Activated CD8-positive, alpha-beta T cell treated with anti-CD3 and anti-CD28 coated beads for 36 hours (primary cell): Measurements from ENCODE around the gene SEL1L3. TPM values are rescaled to one million over a fixed set of nuclear protein-coding genes. Genes with fewer than 3 reads are reported as not detected.
"Not testable (repeated sequence)": the region's sequence is repeated elsewhere in the genome, so short reads cannot be mapped to it uniquely, and the experiment has no call there.

Experiments used
- ATAC-seq: fragments of 200-7000 bp; cut with Tn5 transposase; one replicate; pipeline ENCODE4 v1.10.0; 2021; ENCODE audit warnings: mild to moderate bottlenecking, moderate library complexity
- CTCF ChIA-PET: fragments of 350-600 bp; sonication (Branson Sonifier 250); formaldehyde crosslinking; loops from one replicate; lab custom pipeline; 2021; ENCODE audit warnings: antibody characterized with exemption; lab: Charles Lee
- POLR2A ChIA-PET: fragments of 350-600 bp; sonication (Branson Sonifier 250); formaldehyde crosslinking; loops from one replicate; lab custom pipeline; 2021; ENCODE audit warnings: antibody characterized with exemption; lab: Charles Lee
- DNase-seq: peaks from one replicate; pipeline ENCODE4 v3.0.0-alpha.2; 2020
- H3K27ac Mint-ChIP-seq: one replicate; pipeline ENCODE4 v1.8.0; 2021; ENCODE audit warnings: mild to moderate bottlenecking, mixed read lengths
- H3K27me3 Mint-ChIP-seq: one replicate; pipeline ENCODE4 v1.8.0; 2021; ENCODE audit warnings: mixed read lengths
- H3K36me3 Mint-ChIP-seq: one replicate; pipeline ENCODE4 v1.8.0; 2021; ENCODE audit warnings: low read depth, mixed read lengths
- H3K4me1 Mint-ChIP-seq: one replicate; pipeline ENCODE4 v1.8.0; 2021; ENCODE audit warnings: low read depth, mixed read lengths
- H3K4me3 Mint-ChIP-seq: one replicate; pipeline ENCODE4 v1.8.0; 2021; ENCODE audit warnings: mild to moderate bottlenecking, moderate library complexity, mixed read lengths
- H3K9me3 Mint-ChIP-seq: one replicate; pipeline ENCODE4 v1.8.0; 2021; ENCODE audit warnings: mixed read lengths
- intact Hi-C: fragments of 100-400 bp; cut with micrococcal nuclease; formaldehyde crosslinking; loops from one replicate; pipeline ENCODE4 v1.10.0; 2022
- total RNA-seq, 2 experiments: library from RNA; stranded (reverse); gene quantifications; one replicate each; pipeline ENCODE4 v1.2.3, GENCODE V29; 2021
- TF ChIP-seq, protein P1 (sequence below): fragments of 200-600 bp; IDR thresholded peaks from one replicate; pipeline ENCODE4 v1.8.0; 2022; ENCODE audit warnings: antibody characterized with exemption, mild to moderate bottlenecking

SEL1L3 gene
- 10 to 100 TPM; 34.8 to 36.9 TPM for total RNA-seq

DNA sequence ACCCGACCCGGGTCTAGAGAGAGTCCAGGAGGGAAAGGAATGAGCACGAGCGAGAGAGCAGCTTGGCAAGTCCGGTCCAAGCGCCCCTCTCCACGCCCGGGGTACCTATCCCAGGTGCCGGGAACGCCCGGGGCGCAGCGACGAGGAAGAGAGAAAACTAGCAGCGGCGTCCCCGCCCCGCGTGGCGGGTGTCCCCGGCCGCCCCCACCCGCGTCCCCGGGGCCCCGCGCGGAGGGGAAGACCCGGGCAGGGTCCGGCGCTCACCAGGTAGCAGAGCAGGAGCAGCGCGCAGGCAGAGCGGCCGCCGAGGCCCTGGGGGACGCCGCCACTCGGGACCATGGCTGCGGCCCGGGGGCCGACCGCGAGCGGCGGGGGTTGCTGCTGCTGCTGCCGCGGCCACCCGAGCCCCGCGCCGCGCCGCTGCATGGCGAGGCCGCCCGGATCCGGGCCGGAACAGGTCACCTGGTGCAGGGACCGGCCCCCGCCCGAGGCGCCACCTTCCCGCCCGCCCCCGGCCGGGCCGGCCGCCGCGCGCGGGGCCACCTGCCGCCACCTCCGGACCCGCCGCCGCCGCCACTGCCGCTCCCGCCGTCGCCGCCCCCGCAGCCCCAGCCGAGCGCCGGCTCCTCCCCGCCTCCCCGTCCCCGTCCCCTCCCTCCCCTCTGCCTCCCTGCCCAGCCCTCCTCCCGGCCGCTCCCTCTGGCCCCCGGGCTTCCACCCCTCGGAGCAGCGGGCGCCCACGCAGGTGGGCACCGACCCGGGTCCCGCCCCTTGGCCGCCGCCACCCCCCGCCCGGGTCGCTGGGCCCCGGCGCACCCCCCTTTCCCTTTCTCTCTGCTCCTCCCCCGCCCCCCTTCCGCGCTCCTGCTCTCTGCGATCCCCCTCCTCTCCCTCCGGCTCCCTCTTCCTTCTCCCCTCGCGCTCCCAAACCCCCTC, at the start of gene SEL1L3:
Gene SEL1L3 (minus strand): TSS at position 578 of the 936 bp plus-strand sequence. CDS start 152 bp downstream, at position 426.
- ATAC-seq = peak; percentile 43
- POLR2A ChIA-PET = interaction anchor here (1.0 to 1.6 kb wide), 2 partner anchors 13 to 51 kb away, joined by 3 to 7 read pairs; partner anchors contain the start of gene SMIM20
- H3K4me1 Mint-ChIP-seq = peaks cover 40% of the 10 kb centered on the region
- H3K4me3 Mint-ChIP-seq = peak within 1 kb of the TSS; percentile 99
- H3K27ac Mint-ChIP-seq = peak within 1 kb of the TSS; percentile 98
- TF ChIP-seq, protein P1, sequence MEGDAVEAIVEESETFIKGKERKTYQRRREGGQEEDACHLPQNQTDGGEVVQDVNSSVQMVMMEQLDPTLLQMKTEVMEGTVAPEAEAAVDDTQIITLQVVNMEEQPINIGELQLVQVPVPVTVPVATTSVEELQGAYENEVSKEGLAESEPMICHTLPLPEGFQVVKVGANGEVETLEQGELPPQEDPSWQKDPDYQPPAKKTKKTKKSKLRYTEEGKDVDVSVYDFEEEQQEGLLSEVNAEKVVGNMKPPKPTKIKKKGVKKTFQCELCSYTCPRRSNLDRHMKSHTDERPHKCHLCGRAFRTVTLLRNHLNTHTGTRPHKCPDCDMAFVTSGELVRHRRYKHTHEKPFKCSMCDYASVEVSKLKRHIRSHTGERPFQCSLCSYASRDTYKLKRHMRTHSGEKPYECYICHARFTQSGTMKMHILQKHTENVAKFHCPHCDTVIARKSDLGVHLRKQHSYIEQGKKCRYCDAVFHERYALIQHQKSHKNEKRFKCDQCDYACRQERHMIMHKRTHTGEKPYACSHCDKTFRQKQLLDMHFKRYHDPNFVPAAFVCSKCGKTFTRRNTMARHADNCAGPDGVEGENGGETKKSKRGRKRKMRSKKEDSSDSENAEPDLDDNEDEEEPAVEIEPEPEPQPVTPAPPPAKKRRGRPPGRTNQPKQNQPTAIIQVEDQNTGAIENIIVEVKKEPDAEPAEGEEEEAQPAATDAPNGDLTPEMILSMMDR = no peak
- intact Hi-C loops = loop anchor here (5.0 kb wide), 1 partner anchor 50 kb away; the partner anchor contains the start of gene SMIM20
- peak; percentile 60 for DNase-seq
- CTCF ChIA-PET = interaction anchor here (1.1 to 2.5 kb wide), 3 partner anchors 9 to 550 kb away, joined by 3 to 8 read pairs (median 3); partner anchors contain the start of gene ZCCHC4
- no peaks in the 10 kb centered on the region for H3K9me3 Mint-ChIP-seq
- peaks cover 18% of the 10 kb centered on the region for H3K36me3 Mint-ChIP-seq
- H3K27me3 Mint-ChIP-seq = no peaks in the 10 kb centered on the region

- no peak for DNase-seq
- no peak for ATAC-seq
- H3K36me3 Mint-ChIP-seq = peaks cover 6% of the 10 kb centered on the region
- H3K4me1 Mint-ChIP-seq = peaks cover 15% of the 10 kb centered on the region
- TF ChIP-seq, protein P1 = no peak
- no peaks in the 10 kb centered on the region for H3K9me3 Mint-ChIP-seq
- CTCF ChIA-PET = no interaction called here
- no peaks in the 10 kb centered on the region for H3K27me3 Mint-ChIP-seq
- H3K4me3 Mint-ChIP-seq = no peak overlapping the region
- no peak overlapping the region for H3K27ac Mint-ChIP-seq
- POLR2A ChIA-PET = no interaction called here
- intact Hi-C loops = loop anchor here (5.0 kb wide), 1 partner anchor 49 kb away; the partner anchor contains the start of gene SEL1L3
These were observed 48.6 kb upstream of the SEL1L3 start for GRCh38 chr4:25911356-25911755.

- DNase-seq = no peak
- ATAC-seq = no peak
- POLR2A ChIA-PET = interaction anchor here (0.9 kb wide), 1 partner anchor 15 kb away, joined by 4 read pairs; no protein-coding TSS in a partner anchor
- no peaks in the 10 kb centered on the region for H3K36me3 Mint-ChIP-seq
- intact Hi-C loops = no loop called here
- H3K9me3 Mint-ChIP-seq = no peaks in the 10 kb centered on the region
- peaks cover 7% of the 10 kb centered on the region for H3K4me1 Mint-ChIP-seq
- no peaks in the 10 kb centered on the region for H3K27me3 Mint-ChIP-seq
- H3K27ac Mint-ChIP-seq = no peak overlapping the region
- no peak overlapping the region for H3K4me3 Mint-ChIP-seq
- TF ChIP-seq, protein P1 = no peak
- CTCF ChIA-PET = no interaction called here
These were observed 45.7 kb upstream of the SEL1L3 start for GRCh38 chr4:25908491-25908901.

- CTCF ChIA-PET, H3K27me3 Mint-ChIP-seq, H3K36me3 Mint-ChIP-seq, H3K9me3 Mint-ChIP-seq, ATAC-seq, H3K27ac Mint-ChIP-seq, H3K4me3 Mint-ChIP-seq, intact Hi-C loops, DNase-seq, POLR2A ChIA-PET, H3K4me1 Mint-ChIP-seq: not testable (repeated sequence)
These were observed 43.3 kb upstream of the SEL1L3 start for GRCh38 chr4:25906113-25906512.

DNA sequence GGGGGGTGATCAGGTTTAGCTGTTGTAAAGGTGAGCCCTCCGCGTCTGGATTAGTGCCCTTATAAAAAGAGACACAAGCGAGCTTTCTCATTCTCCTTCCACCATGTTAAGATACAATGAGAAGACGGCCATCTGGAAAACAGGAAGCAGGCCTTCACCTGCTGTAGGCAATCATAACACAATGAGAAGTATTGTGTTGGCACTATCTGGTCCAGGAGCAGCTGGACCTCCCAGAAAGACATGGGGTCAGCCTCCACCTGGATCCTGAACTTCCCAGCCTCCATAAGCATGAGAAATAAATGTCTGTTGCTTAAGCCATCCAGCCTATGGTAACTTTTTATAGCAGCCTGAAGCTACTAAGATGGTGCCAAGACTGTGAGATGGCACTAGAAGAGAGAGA, 42.6 kb upstream of the SEL1L3 start:
- no peak for DNase-seq
- Mint-ChIP-seq H3K27me3 (no peaks in the 10 kb centered on the region), H3K9me3 (no peaks in the 10 kb centered on the region), H3K36me3 (no peaks in the 10 kb centered on the region), H3K4me1 (no peaks in the 10 kb centered on the region), H3K27ac (no peak overlapping the region), H3K4me3 (no peak overlapping the region)
- no peak for ATAC-seq
- intact Hi-C loops = no loop called here
- ChIA-PET POLR2A (no interaction called here), CTCF (no interaction called here)
- TF ChIP-seq, protein P1 = no peak
